GM23338 (cell line): ENCODE results near the gene DCAF12. TPM values are rescaled to one million over a fixed set of nuclear protein-coding genes. Genes with fewer than 3 reads are reported as not detected.
A peak's percentile ranks its signal among the peaks of the same experiment; 100 is the strongest.

Experiments
- ATAC-seq: fragments of 200-7000 bp; cut with Tn5 transposase; 3 replicates; pipeline ENCODE4 v1.9.1; 2020
- DNase-seq: peaks from one replicate; pipeline ENCODE4 v3.0.0-alpha.2; 2015; ENCODE audit warnings: low spot score
- H2AFZ ChIP-seq: fragments of 200-600 bp; sonication (generic); 2 replicates; pipeline ENCODE4 v1.8.0; 2016; ENCODE audit warnings: antibody characterized with exemption, mild to moderate bottlenecking, moderate library complexity
- H3F3A ChIP-seq: fragments of 200-600 bp; sonication (generic); replicated peaks from 2 replicates; pipeline ENCODE4 v1.8.0; 2017; ENCODE audit warnings: antibody characterized with exemption, mixed run types, low read depth
- H3K27ac ChIP-seq: fragments of 200-600 bp; sonication (generic); 2 replicates; pipeline ENCODE4 v1.6.1; 2016; ENCODE audit warnings: low read depth
- H3K27me3 ChIP-seq: fragments of 200-600 bp; sonication (generic); 2 replicates; pipeline ENCODE4 v1.8.0; 2016; ENCODE audit warnings: mild to moderate bottlenecking, mixed run types, moderate library complexity; ENCODE audit not compliant: insufficient read depth
- H3K36me3 ChIP-seq: fragments of 200-600 bp; sonication (generic); 2 replicates; pipeline ENCODE4 v1.8.0; 2016; ENCODE audit warnings: mild to moderate bottlenecking; ENCODE audit not compliant: insufficient read depth
- H3K4me1 ChIP-seq: fragments of 200-600 bp; sonication (generic); 2 replicates; pipeline ENCODE4 v1.8.0; 2016; ENCODE audit warnings: mild to moderate bottlenecking, moderate library complexity; ENCODE audit not compliant: insufficient read depth
- H3K4me2 ChIP-seq: fragments of 200-600 bp; sonication (generic); 2 replicates; pipeline ENCODE4 v1.7.1; 2017; ENCODE audit warnings: mixed run types
- H3K4me3 ChIP-seq: fragments of 200-600 bp; sonication (generic); 2 replicates; pipeline ENCODE4 v1.6.1; 2016; ENCODE audit warnings: mixed run types
- H3K79me2 ChIP-seq: fragments of 200-600 bp; sonication (generic); replicated peaks from 2 replicates; pipeline ENCODE4 v1.8.0; 2017; ENCODE audit warnings: mild to moderate bottlenecking; ENCODE audit not compliant: insufficient read depth
- H3K9me2 ChIP-seq: fragments of 200-600 bp; sonication (generic); 2 replicates; pipeline ENCODE4 v1.8.0; 2017; ENCODE audit not compliant: insufficient read depth
- H4K20me1 ChIP-seq: fragments of 200-600 bp; sonication (generic); replicated peaks from 2 replicates; pipeline ENCODE4 v1.8.0; 2017; ENCODE audit warnings: mild to moderate bottlenecking; ENCODE audit not compliant: insufficient read depth
- H3K27ac Mint-ChIP-seq: 2 replicates; pipeline ENCODE4 v1.8.0; 2020; ENCODE audit warnings: inconsistent platforms, mild to moderate bottlenecking, moderate library complexity, mixed read lengths
- H3K27me3 Mint-ChIP-seq: 3 replicates; pipeline ENCODE4 v1.8.0; 2022; ENCODE audit warnings: low read depth, mild to moderate bottlenecking, moderate library complexity, mixed read lengths, inconsistent platforms; ENCODE audit not compliant: insufficient read depth, poor library complexity
- H3K36me3 Mint-ChIP-seq: 3 replicates; pipeline ENCODE4 v1.8.0; 2021; ENCODE audit warnings: low read depth, mild to moderate bottlenecking, inconsistent platforms, moderate library complexity, mixed read lengths
- H3K4me1 Mint-ChIP-seq: 3 replicates; pipeline ENCODE4 v1.8.0; 2020; ENCODE audit warnings: mild to moderate bottlenecking, inconsistent platforms, mixed read lengths
- H3K4me3 Mint-ChIP-seq: 3 replicates; pipeline ENCODE4 v1.8.0; 2021; ENCODE audit warnings: moderate library complexity, mild to moderate bottlenecking, inconsistent platforms, mixed read lengths
- H3K9me3 Mint-ChIP-seq: 3 replicates; pipeline ENCODE4 v1.8.0; 2020; ENCODE audit warnings: moderate library complexity, mild to moderate bottlenecking, inconsistent platforms, mixed read lengths
- CREB1 ChIP-seq: fragments of 250-450 bp; sonication (Bioruptor Pico); IDR thresholded peaks from 2 replicates; pipeline ENCODE4 v1.5.0; 2020; ENCODE audit warnings: low read depth, mild to moderate bottlenecking, moderate library complexity
- ETS1 ChIP-seq: IDR thresholded peaks from 2 replicates; pipeline ENCODE4 v1.6.1; 2016; ENCODE audit warnings: antibody characterized with exemption
- EZH2 ChIP-seq: fragments of 200-600 bp; sonication (generic); IDR thresholded peaks from one replicate; pipeline ENCODE4 v1.8.0; 2017; ENCODE audit warnings: antibody characterized with exemption, mild to moderate bottlenecking, low read depth; ENCODE audit not compliant: unreplicated experiment
- JUNB ChIP-seq: IDR thresholded peaks from one replicate; pipeline ENCODE4 v1.6.1; 2016; ENCODE audit warnings: antibody characterized with exemption; ENCODE audit not compliant: unreplicated experiment
- NANOG ChIP-seq: IDR thresholded peaks from 2 replicates; pipeline ENCODE4 v1.6.1; 2016; ENCODE audit warnings: antibody characterized with exemption, borderline replicate concordance
- REST ChIP-seq: IDR thresholded peaks from one replicate; pipeline ENCODE4 v1.6.1; 2018; ENCODE audit warnings: antibody characterized with exemption; ENCODE audit not compliant: unreplicated experiment
- STAT1 ChIP-seq: IDR thresholded peaks from one replicate; pipeline ENCODE4 v1.6.1; 2016; ENCODE audit warnings: antibody characterized with exemption; ENCODE audit not compliant: unreplicated experiment
- ZNF114 ChIP-seq: fragments of 250-450 bp; sonication (Bioruptor Pico); IDR thresholded peaks from 2 replicates; pipeline ENCODE4 v1.5.0; 2020; ENCODE audit warnings: mild to moderate bottlenecking, moderate library complexity
- ZNF331 ChIP-seq: fragments of 250-450 bp; sonication (Bioruptor Pico); IDR thresholded peaks from 2 replicates; pipeline ENCODE4 v1.5.0; 2020; ENCODE audit warnings: low read depth, mild to moderate bottlenecking, moderate library complexity
- ZNF462 ChIP-seq: fragments of 250-450 bp; sonication (Bioruptor Pico); IDR thresholded peaks from 2 replicates; pipeline ENCODE4 v1.5.0; 2020; ENCODE audit warnings: mild to moderate bottlenecking, moderate library complexity
- polyA plus RNA-seq: library from polyadenylated mRNA; unstranded; fragments of >200 nt; fragmentation: Nextera tagmentation; extraction: Ambion mirVana; gene quantifications from 2 replicates; pipeline ENCODE4 v1.2.1, GENCODE V29; 2016
- total RNA-seq: library from RNA; depleted of rRNA; stranded (reverse); fragments of >200 nt; shearing (Covaris generic); gene quantifications from 2 replicates; pipeline ENCODE4 v1.2.3, GENCODE V29; 2014
- TF ChIP-seq, protein P1 (sequence below), 2 experiments: fragments of 200-600 bp in 1 of 2; sonication (generic) in 1 of 2; conservative IDR thresholded peaks; 2 replicates each; pipeline versions ENCODE4 v1.5.1 to v1.6.1; 2016 to 2017; ENCODE audit warnings: antibody characterized with exemption in 2 of 2, low read depth in 2 of 2, mild to moderate bottlenecking in 2 of 2, moderate library complexity in 1 of 2

DCAF12 gene
- total and polyA plus RNA-seq, 2 experiments from 2014 or later: 9.5 to 20.7 TPM

DNA sequence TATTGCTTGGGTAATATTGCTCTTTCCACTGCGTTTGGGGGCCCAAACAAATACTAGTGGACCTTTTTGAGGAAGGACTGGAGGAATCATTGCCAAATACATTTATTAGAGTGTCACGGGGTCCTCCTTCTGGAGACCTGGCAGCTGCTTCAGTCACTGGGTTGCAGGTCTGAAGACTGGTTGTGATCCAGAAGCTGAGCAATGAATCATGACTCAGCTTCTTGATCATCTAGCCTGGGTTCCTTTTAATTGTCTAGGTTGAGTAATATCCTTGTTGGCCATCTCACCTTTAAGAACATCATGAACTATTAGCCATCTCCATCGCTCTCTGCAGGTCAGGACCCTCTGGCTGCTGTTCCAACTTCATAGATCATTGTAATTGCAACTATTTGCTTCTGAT is 36.9 kb upstream of the DCAF12 start (continued):
- TF ChIP-seq REST (no peak), EZH2 (no peak), ETS1 (no peak), STAT1 (no peak), ZNF114 (CRISPR knock-in tag) (no peak), CREB1 (CRISPR knock-in tag) (no peak)
- TF ChIP-seq, protein P1, sequence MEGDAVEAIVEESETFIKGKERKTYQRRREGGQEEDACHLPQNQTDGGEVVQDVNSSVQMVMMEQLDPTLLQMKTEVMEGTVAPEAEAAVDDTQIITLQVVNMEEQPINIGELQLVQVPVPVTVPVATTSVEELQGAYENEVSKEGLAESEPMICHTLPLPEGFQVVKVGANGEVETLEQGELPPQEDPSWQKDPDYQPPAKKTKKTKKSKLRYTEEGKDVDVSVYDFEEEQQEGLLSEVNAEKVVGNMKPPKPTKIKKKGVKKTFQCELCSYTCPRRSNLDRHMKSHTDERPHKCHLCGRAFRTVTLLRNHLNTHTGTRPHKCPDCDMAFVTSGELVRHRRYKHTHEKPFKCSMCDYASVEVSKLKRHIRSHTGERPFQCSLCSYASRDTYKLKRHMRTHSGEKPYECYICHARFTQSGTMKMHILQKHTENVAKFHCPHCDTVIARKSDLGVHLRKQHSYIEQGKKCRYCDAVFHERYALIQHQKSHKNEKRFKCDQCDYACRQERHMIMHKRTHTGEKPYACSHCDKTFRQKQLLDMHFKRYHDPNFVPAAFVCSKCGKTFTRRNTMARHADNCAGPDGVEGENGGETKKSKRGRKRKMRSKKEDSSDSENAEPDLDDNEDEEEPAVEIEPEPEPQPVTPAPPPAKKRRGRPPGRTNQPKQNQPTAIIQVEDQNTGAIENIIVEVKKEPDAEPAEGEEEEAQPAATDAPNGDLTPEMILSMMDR (conservative IDR thresholded peaks at IDR 0.05; ENCODE audit: low read depth in 2 of 2): no peak

GRCh38 chr9:34158362-34158869 is 31.9 kb upstream of the DCAF12 start:
- Histone ChIP-seq H2AFZ (0 out of 2 replicates have a peak overlapping the region, but pooled peaks have one; percentile 57), H4K20me1 (no peaks in the 10 kb centered on the region; the same call in 1 of the 2 replicates), H3K79me2 (no peaks in the 10 kb centered on the region), H3K4me3 (no peak overlapping the region), H3F3A (no peaks in the 10 kb centered on the region), H3K36me3 (no peaks in the 10 kb centered on the region), H3K4me2 (no peak overlapping the region), H3K9me2 (no peaks in the 10 kb centered on the region), H3K27ac (no peak overlapping the region), H3K27me3 (no peaks in the 10 kb centered on the region), H3K4me1 (no peaks in the 10 kb centered on the region; the same call in 1 of the 2 replicates)
- ATAC-seq (no peak), DNase-seq (no peak)
- no peak overlapping the region for H3K4me3 Mint-ChIP-seq
- no peak overlapping the region for H3K27ac Mint-ChIP-seq
- H3K36me3 Mint-ChIP-seq: no peaks in the 10 kb centered on the region
- no peaks in the 10 kb centered on the region for H3K27me3 Mint-ChIP-seq
- peaks cover 7% of the 10 kb centered on the region; the same call in 2 of the 3 replicates for H3K4me1 Mint-ChIP-seq
- no peaks in the 10 kb centered on the region for H3K9me3 Mint-ChIP-seq
- TF ChIP-seq CREB1 (CRISPR knock-in tag) (no peak), NANOG (no peak), ZNF462 (CRISPR knock-in tag) (no peak), ZNF114 (CRISPR knock-in tag) (no peak), ZNF331 (CRISPR knock-in tag) (no peak), JUNB (no peak)
